BE2C (cell line): ENCODE results near the gene GK2.

Experiments used
- DNase-seq: peaks from one replicate; pipeline ENCODE4 v3.0.0-alpha.2; 2020
- H3K27me3 ChIP-seq: fragments of 250-450 bp; sonication (Bioruptor Pico); 2 replicates; pipeline ENCODE4 v1.5.1; 2020; ENCODE audit warnings: mild to moderate bottlenecking
- H3K36me3 ChIP-seq: fragments of 250-450 bp; sonication (Bioruptor Pico); 2 replicates; pipeline ENCODE4 v1.5.1; 2020; ENCODE audit warnings: mild to moderate bottlenecking
- H3K4me1 ChIP-seq: fragments of 250-450 bp; sonication (Bioruptor Pico); 2 replicates; pipeline ENCODE4 v1.5.1; 2020
- H3K4me3 ChIP-seq: 2 replicates; pipeline ENCODE4 v1.5.1; 2011; ENCODE audit warnings: low read depth, low read length
- H3K9me3 ChIP-seq: fragments of 250-450 bp; sonication (Bioruptor Pico); 2 replicates; pipeline ENCODE4 v1.5.1; 2020
- TF ChIP-seq, protein P1 (sequence below): IDR thresholded peaks from 2 replicates; pipeline ENCODE4 v1.5.1; 2012; ENCODE audit warnings: mild to moderate bottlenecking, low read depth, low read length

Gene GK2

GRCh38 chr4:79421483-79421882, 13.5 kb upstream of the GK2 start:
- Histone ChIP-seq H3K9me3 (no peaks in the 10 kb centered on the region), H3K27me3 (no peaks in the 10 kb centered on the region), H3K36me3 (no peaks in the 10 kb centered on the region), H3K4me3 (no peak overlapping the region), H3K4me1 (peaks cover 5% of the 10 kb centered on the region)
- DNase-seq, result no peak
- TF ChIP-seq, protein P1, sequence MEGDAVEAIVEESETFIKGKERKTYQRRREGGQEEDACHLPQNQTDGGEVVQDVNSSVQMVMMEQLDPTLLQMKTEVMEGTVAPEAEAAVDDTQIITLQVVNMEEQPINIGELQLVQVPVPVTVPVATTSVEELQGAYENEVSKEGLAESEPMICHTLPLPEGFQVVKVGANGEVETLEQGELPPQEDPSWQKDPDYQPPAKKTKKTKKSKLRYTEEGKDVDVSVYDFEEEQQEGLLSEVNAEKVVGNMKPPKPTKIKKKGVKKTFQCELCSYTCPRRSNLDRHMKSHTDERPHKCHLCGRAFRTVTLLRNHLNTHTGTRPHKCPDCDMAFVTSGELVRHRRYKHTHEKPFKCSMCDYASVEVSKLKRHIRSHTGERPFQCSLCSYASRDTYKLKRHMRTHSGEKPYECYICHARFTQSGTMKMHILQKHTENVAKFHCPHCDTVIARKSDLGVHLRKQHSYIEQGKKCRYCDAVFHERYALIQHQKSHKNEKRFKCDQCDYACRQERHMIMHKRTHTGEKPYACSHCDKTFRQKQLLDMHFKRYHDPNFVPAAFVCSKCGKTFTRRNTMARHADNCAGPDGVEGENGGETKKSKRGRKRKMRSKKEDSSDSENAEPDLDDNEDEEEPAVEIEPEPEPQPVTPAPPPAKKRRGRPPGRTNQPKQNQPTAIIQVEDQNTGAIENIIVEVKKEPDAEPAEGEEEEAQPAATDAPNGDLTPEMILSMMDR, result no peak

DNA sequence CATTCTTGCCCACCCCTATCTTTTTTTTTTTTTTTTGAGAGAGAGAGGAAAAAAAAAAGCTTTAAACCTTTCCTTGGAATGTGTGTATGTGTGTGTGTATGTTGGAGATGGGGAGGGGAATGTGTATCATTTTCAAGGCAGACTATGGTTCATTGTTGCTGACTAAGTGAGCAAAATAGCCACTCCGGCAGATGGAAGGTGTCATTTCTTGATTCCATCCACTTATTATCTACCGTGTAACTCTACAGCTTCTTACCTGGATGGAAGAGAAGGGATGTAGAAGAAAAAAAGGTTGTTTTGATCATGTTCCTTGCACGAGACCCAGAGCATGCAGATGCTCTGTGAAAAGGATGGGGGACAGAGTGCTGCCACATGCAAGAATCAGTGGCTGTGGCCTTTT, 5.9 kb upstream of the GK2 start:
- peaks cover 6% of the 10 kb centered on the region for H3K4me1 ChIP-seq
- H3K27me3 ChIP-seq, result no peaks in the 10 kb centered on the region
- TF ChIP-seq, protein P1, result no peak
- no peaks in the 10 kb centered on the region for H3K36me3 ChIP-seq
- H3K4me3 ChIP-seq, result no peak overlapping the region
- H3K9me3 ChIP-seq, result no peaks in the 10 kb centered on the region
- no peak for DNase-seq

- H3K9me3 ChIP-seq, result no peaks in the 10 kb centered on the region
- peaks cover 6% of the 10 kb centered on the region for H3K4me1 ChIP-seq
- no peaks in the 10 kb centered on the region for H3K36me3 ChIP-seq
- H3K27me3 ChIP-seq, result no peaks in the 10 kb centered on the region
- TF ChIP-seq, protein P1, result no peak
- no peak for DNase-seq
- no peak overlapping the region for H3K4me3 ChIP-seq
Measured at GRCh38 chr4:79413032-79413885, 5.2 kb upstream of the GK2 start.

GRCh38 chr4:79404666-79405065, 3.4 kb downstream of the GK2 start:
- no peak overlapping the region for H3K4me3 ChIP-seq
- TF ChIP-seq, protein P1, result no peak

DNA sequence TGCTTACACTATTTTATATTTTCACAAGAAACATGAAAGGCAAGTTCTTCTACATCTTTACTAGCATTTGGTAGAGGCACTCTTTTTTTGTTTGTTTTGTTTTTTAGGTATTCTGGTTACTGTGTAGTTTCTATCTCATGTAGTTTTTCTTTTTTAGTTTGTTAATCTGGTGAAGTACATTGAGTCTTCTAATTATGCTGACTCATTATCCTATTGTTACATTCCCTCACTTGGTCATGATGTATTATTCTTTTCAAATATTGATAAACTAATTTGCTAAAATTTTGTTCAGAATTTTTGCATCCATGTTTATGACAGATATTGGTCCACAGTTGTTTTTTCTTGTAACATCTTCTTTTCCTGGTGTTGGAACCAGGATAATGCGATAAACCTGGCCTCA, 4.7 kb downstream of the GK2 start:
- Histone ChIP-seq H3K9me3 (no peaks in the 10 kb centered on the region), H3K4me3 (no peak overlapping the region), H3K4me1 (peaks cover 8% of the 10 kb centered on the region), H3K27me3 (no peaks in the 10 kb centered on the region), H3K36me3 (no peaks in the 10 kb centered on the region)
- no peak for DNase-seq
- TF ChIP-seq, protein P1, result no peak

More at GRCh38 chr4:79404666-79405065, 3.4 kb downstream of the GK2 start:
- peaks cover 10% of the 10 kb centered on the region for H3K4me1 ChIP-seq
- H3K9me3 ChIP-seq, result no peaks in the 10 kb centered on the region
- H3K36me3 ChIP-seq, result no peaks in the 10 kb centered on the region
- no peaks in the 10 kb centered on the region for H3K27me3 ChIP-seq
- no peak for DNase-seq

DNA sequence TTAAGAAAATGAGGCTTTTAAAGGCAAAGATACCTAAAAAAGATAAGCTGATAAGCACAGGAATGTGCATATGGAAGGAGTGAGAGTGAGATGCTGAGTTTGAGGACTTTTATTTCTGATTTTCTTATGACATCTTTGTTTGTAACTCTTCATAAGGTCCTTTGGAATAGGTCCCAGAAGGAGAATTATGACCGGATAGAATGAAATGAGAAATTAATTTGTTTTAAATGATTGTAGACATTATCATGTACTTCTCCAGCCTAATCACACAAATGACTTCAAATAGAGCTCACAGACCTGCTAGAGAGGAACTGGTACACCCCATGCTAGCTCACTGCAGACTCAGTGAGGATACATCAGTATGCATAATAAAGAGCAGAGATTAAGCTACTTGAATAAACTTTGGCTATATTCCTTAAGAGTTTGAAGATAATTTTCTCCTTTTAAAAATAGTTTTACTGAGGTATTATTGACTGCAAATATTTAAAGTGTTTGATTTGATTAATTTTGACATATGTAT, 5.6 kb downstream of the GK2 start:
- Histone ChIP-seq H3K27me3 (no peaks in the 10 kb centered on the region), H3K36me3 (no peaks in the 10 kb centered on the region), H3K9me3 (no peaks in the 10 kb centered on the region), H3K4me1 (peaks cover 8% of the 10 kb centered on the region), H3K4me3 (no peak overlapping the region)
- TF ChIP-seq, protein P1, result no peak
- no peak for DNase-seq
